GM10266 (cell line): ENCODE results near the gene SCN5A.

Experiments
- DNase-seq: peaks from one replicate; pipeline ENCODE4 v3.0.0; 2012; ENCODE audit errors: extremely low spot score
- CTCF ChIP-seq: IDR thresholded peaks from 2 replicates; pipeline ENCODE4 v1.5.1; 2012; ENCODE audit warnings: mild to moderate bottlenecking, low read depth; ENCODE audit not compliant: control insufficient read depth, insufficient read depth; ENCODE audit errors: missing control alignments

The SCN5A gene

GRCh38 chr3:38561746-38562466, 87.6 kb downstream of the SCN5A start:
- DNase-seq: no peak
- TF ChIP-seq CTCF: no peak

- DNase-seq: no peak
- TF ChIP-seq CTCF: no peak
Observed at GRCh38 chr3:38560996-38561717, 88.3 kb downstream of the SCN5A start.

GRCh38 chr3:38560284-38560683, 89.2 kb downstream of the SCN5A start:
- TF ChIP-seq CTCF: no peak
- DNase-seq: no peak

- no peak for TF ChIP-seq CTCF
- DNase-seq: no peak
Observed at GRCh38 chr3:38558864-38559263, 90.6 kb downstream of the SCN5A start.

GRCh38 chr3:38556640-38557358, 92.7 kb downstream of the SCN5A start:
- TF ChIP-seq CTCF: no peak

GRCh38 chr3:38555926-38556325, 93.6 kb downstream of the SCN5A start:
- no peak for TF ChIP-seq CTCF
- no peak for DNase-seq

More at GRCh38 chr3:38556640-38557358, 92.7 kb downstream of the SCN5A start:
- DNase-seq: no peak
